Pancreas (tissue), 10 donors: ENCODE results near the gene OR6Q1. TPM values are rescaled to one million over a fixed set of nuclear protein-coding genes. Genes with fewer than 3 reads are reported as not detected.
"Not testable (repeated sequence)": the region's sequence is repeated elsewhere in the genome, so short reads cannot be mapped to it uniquely, and the experiment has no call there.

Experiments used
- ATAC-seq, 4 donors: fragments of 200-7000 bp; cut with Tn5 transposase; one replicate each; pipeline versions ENCODE4 v1.8.0 to v1.9.1; 2020; ENCODE audit warnings: mild to moderate bottlenecking in 4 of 4, moderate library complexity in 4 of 4
- DNase-seq, 6 donors: peaks; one replicate each; pipeline ENCODE4 v3.0.0-alpha.2; 2020
- FAIRE-seq: peaks from 2 replicates; lab custom pipeline; 2012; peaks lifted over from hg19 to GRCh38; lab: Jason Lieb, UNC
- H3K27ac ChIP-seq, 4 donors: fragments of 200-600 bp; sonication (generic); 1 replicate in 3 of 4; 2 replicates in 1 of 4; pipeline versions ENCODE4 v1.5.0 to v1.8.0; 2020
- H3K27me3 ChIP-seq, 4 donors: fragments of 200-600 bp; one replicate each; pipeline ENCODE4 v1.8.0; 2021
- H3K36me3 ChIP-seq, 3 donors: fragments of 200-600 bp; sonication (generic) in 1 of 3; one replicate each; pipeline versions ENCODE4 v1.5.0 to v1.8.0; 2020 to 2021
- H3K4me1 ChIP-seq, 3 donors: fragments of 200-600 bp; one replicate each; pipeline ENCODE4 v1.8.0; 2021
- H3K4me3 ChIP-seq, 4 donors: fragments of 200-600 bp; sonication (generic) in 2 of 4; one replicate each; pipeline versions ENCODE4 v1.5.0 to v1.8.0; 2020 to 2021
- H3K9me3 ChIP-seq, 4 donors: fragments of 200-600 bp; one replicate each; pipeline ENCODE4 v1.8.0; 2021
- CTCF ChIP-seq, 4 donors: fragments of 200-600 bp; sonication (generic) in 3 of 4; IDR thresholded peaks; one replicate each; pipeline versions ENCODE4 v1.5.0 to v1.8.0; 2021; ENCODE audit warnings: antibody characterized with exemption in 4 of 4
- WGBS, 2 donors: extraction: QIAGEN DNeasy Blood & Tissue Kit; methylation state at CpG; one replicate each; pipeline ENCODE4 v1.1.7; 2013; 5-methylcytosine and 5-hydroxymethylcytosine counted together
- intact Hi-C, 3 donors: fragments of 100-400 bp; cut with DNase I; formaldehyde crosslinking; loops; one replicate each; pipeline versions ENCODE4 v1.11.1 to v1.14.2; 2022
- polyA plus RNA-seq, 2 donors: library from polyadenylated mRNA; stranded (reverse); fragments of 200-250 nt; gene quantifications; one replicate each; pipeline ENCODE4 v1.2.3, GENCODE V29; 2013
- total RNA-seq, 6 donors: library from RNA; stranded (reverse); fragmentation: NEBNext Ultra II Directional in 4 of 6; extraction: Animal tissue kit (Norgen Biotek cat#: 25700) in 4 of 6; gene quantifications; one replicate each; pipeline versions ENCODE4 v1.2.1 to v1.2.4, GENCODE V29; 2021 to 2023
- donor health status: healthy with polysubstance abuse.
- donor health status: DM: no; HTN: no; CAD: no; lungs with moderate emphysema.
- donor health status: DM: no; HTN: no; CAD: no.
- donor health status: control.
- donor health status: control.
- donor health status: Bipolar disorder and iron deficiency.
- donor health status: DM: yes; HTN: yes; CAD: no.
- donor health status: DM: no; HTN: no; CAD: no.
- donor health status: DM: no; HTN: no; CAD: no.
- donor health status: DM: yes; HTN: yes; CAD: no.

Gene OR6Q1
- not detected for total RNA-seq
- not detected for polyA plus RNA-seq

- intact Hi-C loops = no loop called here
- ATAC-seq = no peak
- Histone ChIP-seq H3K4me3 (no peak within 1 kb of the TSS), H3K9me3 (no peaks in the 10 kb centered on the region), H3K27me3 (no peaks in the 10 kb centered on the region), H3K36me3 (no peaks in the 10 kb centered on the region), H3K27ac (peak within 1 kb of the TSS in 3 of 4 donors; percentile 4 to 74 (median 66)), H3K4me1 (peaks cover 0 to 5% (median 0%) of the 10 kb centered on the region in 3 donors)
- no peak for DNase-seq
- no peak for TF ChIP-seq CTCF (IDR thresholded peaks at IDR 0.05)
- no peak for FAIRE-seq
Measured at GRCh38 chr11:58030653-58031052, at the start of gene OR6Q1. OR6Q1 (plus strand) TSS chr11:58030953; CDS start chr11:58030953, 0 bp downstream.

GRCh38 chr11:57981536-57981935 is 49.2 kb upstream of the OR6Q1 start:
- H3K9me3 ChIP-seq = no peaks in the 10 kb centered on the region
- no peak for ATAC-seq
- H3K36me3 ChIP-seq = no peaks in the 10 kb centered on the region
- no peak overlapping the region for H3K27ac ChIP-seq
- no peaks in the 10 kb centered on the region for H3K27me3 ChIP-seq
- FAIRE-seq = no peak
- no peak for TF ChIP-seq CTCF (IDR thresholded peaks at IDR 0.05)
- intact Hi-C loops = no loop called here
- peaks cover 0 to 4% (median 0%) of the 10 kb centered on the region in 3 donors for H3K4me1 ChIP-seq
- DNase-seq = no peak
- WGBS, 2 donors = 62 to 63% methylated on average over 3 of the region's 3 CpGs
- no peak overlapping the region for H3K4me3 ChIP-seq

- no peak for DNase-seq
- no peak overlapping the region for H3K27ac ChIP-seq
- TF ChIP-seq CTCF (IDR thresholded peaks at IDR 0.05) = no peak
- no peaks in the 10 kb centered on the region for H3K36me3 ChIP-seq
- FAIRE-seq = no peak
- H3K4me1 ChIP-seq = no peaks in the 10 kb centered on the region
- intact Hi-C loops = no loop called here
- no peak overlapping the region for H3K4me3 ChIP-seq
- no peak for ATAC-seq
- H3K9me3 ChIP-seq = no peaks in the 10 kb centered on the region
- 70 to 79% methylated on average over 4 of the region's 4 CpGs for WGBS, 2 donors
- H3K27me3 ChIP-seq = no peaks in the 10 kb centered on the region
Measured at GRCh38 chr11:57982776-57983175, 48.0 kb upstream of the OR6Q1 start.

- H3K36me3 ChIP-seq = no peaks in the 10 kb centered on the region
- no peak for ATAC-seq
- DNase-seq = no peak
- no peaks in the 10 kb centered on the region for H3K27me3 ChIP-seq
- no peak overlapping the region for H3K4me3 ChIP-seq
- 66 to 83% methylated on average over 3 of the region's 3 CpGs for WGBS, 2 donors
- H3K9me3 ChIP-seq = no peaks in the 10 kb centered on the region
- H3K27ac ChIP-seq = no peak overlapping the region
- no peak for FAIRE-seq
- intact Hi-C loops = no loop called here
- H3K4me1 ChIP-seq = no peaks in the 10 kb centered on the region
- TF ChIP-seq CTCF (IDR thresholded peaks at IDR 0.05) = no peak
Measured at GRCh38 chr11:57983191-57983590, 47.6 kb upstream of the OR6Q1 start.

GRCh38 chr11:57999523-57999922 is 31.2 kb upstream of the OR6Q1 start:
- H3K4me1 ChIP-seq, H3K9me3 ChIP-seq, FAIRE-seq, ATAC-seq, DNase-seq, H3K27me3 ChIP-seq, H3K27ac ChIP-seq, H3K4me3 ChIP-seq, intact Hi-C loops, H3K36me3 ChIP-seq: not testable (repeated sequence)
- WGBS, 2 donors = 64 to 69% methylated on average over 12 to 13 of the region's 13 CpGs

- WGBS, 2 donors = 89 to 97% methylated on average over 9 to 10 of the region's 10 CpGs
- intact Hi-C loops = not testable (repeated sequence)
Measured at GRCh38 chr11:58000021-58000420, 30.7 kb upstream of the OR6Q1 start.

More at GRCh38 chr11:58000021-58000420, 30.7 kb upstream of the OR6Q1 start:
- H3K27me3 ChIP-seq, FAIRE-seq, ATAC-seq, DNase-seq, H3K9me3 ChIP-seq, H3K4me3 ChIP-seq, H3K4me1 ChIP-seq, H3K36me3 ChIP-seq, H3K27ac ChIP-seq: not testable (repeated sequence)
